Measurements from ENCODE around the gene IPO13.

The IPO13 gene

GRCh38 chr1:43954036-43954435, 7.3 kb downstream of the IPO13 start:
- Histone ChIP-seq H3K4me3 (ENCODE audit: low read depth, low read length) (no peak overlapping the region), H3K9ac (ENCODE audit: low read depth, low read length) (no peak overlapping the region), H3K9me3 (ENCODE audit: control insufficient read depth, insufficient read depth, low read length) (no peaks in the 10 kb centered on the region), H3K27me3 (ENCODE audit: control insufficient read depth, insufficient read depth, low read length) (no peaks in the 10 kb centered on the region), H3K4me1 (ENCODE audit: control insufficient read depth, insufficient read depth, low read length) (peaks cover 4% of the 10 kb centered on the region), H3K27ac (ENCODE audit: low read depth, low read length) (no peak overlapping the region), H3K36me3 (ENCODE audit: control insufficient read depth, insufficient read depth, low read length) (peaks cover 27% of the 10 kb centered on the region)

GRCh38 chr1:43956234-43956633, 9.5 kb downstream of the IPO13 start:
- peaks cover 24% of the 10 kb centered on the region for H3K36me3 ChIP-seq (ENCODE audit: control insufficient read depth, insufficient read depth, low read length)
- H3K4me3 ChIP-seq (ENCODE audit: low read depth, low read length): no peak overlapping the region
- no peak overlapping the region for H3K9ac ChIP-seq (ENCODE audit: low read depth, low read length)
- no peak overlapping the region for H3K27ac ChIP-seq (ENCODE audit: low read depth, low read length)
- H3K27me3 ChIP-seq (ENCODE audit: control insufficient read depth, insufficient read depth, low read length): no peaks in the 10 kb centered on the region
- H3K9me3 ChIP-seq (ENCODE audit: control insufficient read depth, insufficient read depth, low read length): no peaks in the 10 kb centered on the region
- H3K4me1 ChIP-seq (ENCODE audit: control insufficient read depth, insufficient read depth, low read length): peaks cover 4% of the 10 kb centered on the region

- no peak overlapping the region for H3K9ac ChIP-seq (ENCODE audit: low read depth, low read length)
- H3K27ac ChIP-seq (ENCODE audit: low read depth, low read length): no peak overlapping the region
- H3K4me3 ChIP-seq (ENCODE audit: low read depth, low read length): no peak overlapping the region
- no peaks in the 10 kb centered on the region for H3K9me3 ChIP-seq (ENCODE audit: control insufficient read depth, insufficient read depth, low read length)
- no peaks in the 10 kb centered on the region for H3K27me3 ChIP-seq (ENCODE audit: control insufficient read depth, insufficient read depth, low read length)
- H3K4me1 ChIP-seq (ENCODE audit: control insufficient read depth, insufficient read depth, low read length): peaks cover 4% of the 10 kb centered on the region
- H3K36me3 ChIP-seq (ENCODE audit: control insufficient read depth, insufficient read depth, low read length): peaks cover 32% of the 10 kb centered on the region
Measured at GRCh38 chr1:43957407-43958040, 10.8 kb downstream of the IPO13 start.

- no peaks in the 10 kb centered on the region for H3K4me1 ChIP-seq (ENCODE audit: control insufficient read depth, insufficient read depth, low read length)
- H3K27me3 ChIP-seq (ENCODE audit: control insufficient read depth, insufficient read depth, low read length): no peaks in the 10 kb centered on the region
- H3K36me3 ChIP-seq (ENCODE audit: control insufficient read depth, insufficient read depth, low read length): peaks cover 32% of the 10 kb centered on the region
- no peak overlapping the region for H3K27ac ChIP-seq (ENCODE audit: low read depth, low read length)
- H3K9me3 ChIP-seq (ENCODE audit: control insufficient read depth, insufficient read depth, low read length): no peaks in the 10 kb centered on the region
- no peak overlapping the region for H3K4me3 ChIP-seq (ENCODE audit: low read depth, low read length)
- H3K9ac ChIP-seq (ENCODE audit: low read depth, low read length): no peak overlapping the region
Measured at GRCh38 chr1:43958351-43959255, 11.9 kb downstream of the IPO13 start.

- Histone ChIP-seq H3K27ac (ENCODE audit: low read depth, low read length) (no peak overlapping the region), H3K4me1 (ENCODE audit: control insufficient read depth, insufficient read depth, low read length) (no peaks in the 10 kb centered on the region), H3K36me3 (ENCODE audit: control insufficient read depth, insufficient read depth, low read length) (peaks cover 32% of the 10 kb centered on the region), H3K9ac (ENCODE audit: low read depth, low read length) (no peak overlapping the region), H3K27me3 (ENCODE audit: control insufficient read depth, insufficient read depth, low read length) (no peaks in the 10 kb centered on the region), H3K9me3 (ENCODE audit: control insufficient read depth, insufficient read depth, low read length) (no peaks in the 10 kb centered on the region), H3K4me3 (ENCODE audit: low read depth, low read length) (no peak overlapping the region)
Measured at GRCh38 chr1:43960798-43961197, 14.0 kb downstream of the IPO13 start.

GRCh38 chr1:43961692-43962091, 14.9 kb downstream of the IPO13 start:
- Histone ChIP-seq H3K27me3 (ENCODE audit: control insufficient read depth, insufficient read depth, low read length) (no peaks in the 10 kb centered on the region), H3K36me3 (ENCODE audit: control insufficient read depth, insufficient read depth, low read length) (peaks cover 33% of the 10 kb centered on the region), H3K4me3 (ENCODE audit: low read depth, low read length) (no peak overlapping the region), H3K27ac (ENCODE audit: low read depth, low read length) (no peak overlapping the region), H3K9ac (ENCODE audit: low read depth, low read length) (no peak overlapping the region), H3K4me1 (ENCODE audit: control insufficient read depth, insufficient read depth, low read length) (no peaks in the 10 kb centered on the region), H3K9me3 (ENCODE audit: control insufficient read depth, insufficient read depth, low read length) (no peaks in the 10 kb centered on the region)

GRCh38 chr1:43962324-43962723, 15.6 kb downstream of the IPO13 start:
- H3K4me3 ChIP-seq (ENCODE audit: low read depth, low read length): no peak overlapping the region
- no peaks in the 10 kb centered on the region for H3K27me3 ChIP-seq (ENCODE audit: control insufficient read depth, insufficient read depth, low read length)
- peaks cover 33% of the 10 kb centered on the region for H3K36me3 ChIP-seq (ENCODE audit: control insufficient read depth, insufficient read depth, low read length)
- H3K9ac ChIP-seq (ENCODE audit: low read depth, low read length): no peak overlapping the region
- no peaks in the 10 kb centered on the region for H3K4me1 ChIP-seq (ENCODE audit: control insufficient read depth, insufficient read depth, low read length)
- no peaks in the 10 kb centered on the region for H3K9me3 ChIP-seq (ENCODE audit: control insufficient read depth, insufficient read depth, low read length)
- H3K27ac ChIP-seq (ENCODE audit: low read depth, low read length): no peak overlapping the region

GRCh38 chr1:43963006-43963405, 16.3 kb downstream of the IPO13 start:
- Histone ChIP-seq H3K9me3 (ENCODE audit: control insufficient read depth, insufficient read depth, low read length) (no peaks in the 10 kb centered on the region), H3K36me3 (ENCODE audit: control insufficient read depth, insufficient read depth, low read length) (peaks cover 27% of the 10 kb centered on the region; the same call in 1 of the 2 replicates), H3K27me3 (ENCODE audit: control insufficient read depth, insufficient read depth, low read length) (no peaks in the 10 kb centered on the region), H3K9ac (ENCODE audit: low read depth, low read length) (no peak overlapping the region), H3K4me3 (ENCODE audit: low read depth, low read length) (no peak overlapping the region), H3K27ac (ENCODE audit: low read depth, low read length) (no peak overlapping the region), H3K4me1 (ENCODE audit: control insufficient read depth, insufficient read depth, low read length) (no peaks in the 10 kb centered on the region)

GRCh38 chr1:43963890-43964289, 17.1 kb downstream of the IPO13 start:
- H3K36me3 ChIP-seq (ENCODE audit: control insufficient read depth, insufficient read depth, low read length): peaks cover 21% of the 10 kb centered on the region; the same call in 1 of the 2 replicates
- H3K27ac ChIP-seq (ENCODE audit: low read depth, low read length): no peak overlapping the region
- no peak overlapping the region for H3K9ac ChIP-seq (ENCODE audit: low read depth, low read length)

GRCh38 chr1:43965316-43965715, 18.6 kb downstream of the IPO13 start:
- no peaks in the 10 kb centered on the region for H3K4me1 ChIP-seq (ENCODE audit: control insufficient read depth, insufficient read depth, low read length)
- H3K27ac ChIP-seq (ENCODE audit: low read depth, low read length): no peak overlapping the region
- no peaks in the 10 kb centered on the region for H3K27me3 ChIP-seq (ENCODE audit: control insufficient read depth, insufficient read depth, low read length)
- peaks cover 19% of the 10 kb centered on the region; the same call in 1 of the 2 replicates for H3K36me3 ChIP-seq (ENCODE audit: control insufficient read depth, insufficient read depth, low read length)
- H3K9me3 ChIP-seq (ENCODE audit: control insufficient read depth, insufficient read depth, low read length): no peaks in the 10 kb centered on the region
- no peak overlapping the region for H3K4me3 ChIP-seq (ENCODE audit: low read depth, low read length)
- no peak overlapping the region for H3K9ac ChIP-seq (ENCODE audit: low read depth, low read length)

More at GRCh38 chr1:43963890-43964289, 17.1 kb downstream of the IPO13 start:
- H3K9me3 ChIP-seq (ENCODE audit: control insufficient read depth, insufficient read depth, low read length): no peaks in the 10 kb centered on the region
- H3K4me1 ChIP-seq (ENCODE audit: control insufficient read depth, insufficient read depth, low read length): no peaks in the 10 kb centered on the region
- H3K27me3 ChIP-seq (ENCODE audit: control insufficient read depth, insufficient read depth, low read length): no peaks in the 10 kb centered on the region
- H3K4me3 ChIP-seq (ENCODE audit: low read depth, low read length): no peak overlapping the region

GRCh38 chr1:43968348-43968948, 21.7 kb downstream of the IPO13 start:
- Histone ChIP-seq H3K27me3 (ENCODE audit: control insufficient read depth, insufficient read depth, low read length) (no peaks in the 10 kb centered on the region), H3K4me1 (ENCODE audit: control insufficient read depth, insufficient read depth, low read length) (no peaks in the 10 kb centered on the region; the same call in 1 of the 2 replicates), H3K36me3 (ENCODE audit: control insufficient read depth, insufficient read depth, low read length) (peaks cover 27% of the 10 kb centered on the region), H3K4me3 (ENCODE audit: low read depth, low read length) (no peak overlapping the region), H3K9me3 (ENCODE audit: control insufficient read depth, insufficient read depth, low read length) (no peaks in the 10 kb centered on the region), H3K9ac (ENCODE audit: low read depth, low read length) (no peak overlapping the region), H3K27ac (ENCODE audit: low read depth, low read length) (no peak overlapping the region)

Measured in HUES48 (cell line).